Skeletal muscle tissue (tissue), 4 donors: ENCODE measurements around the gene ENTPD7. TPM values are rescaled to one million over a fixed set of nuclear protein-coding genes. Genes with fewer than 3 reads are reported as not detected.

ENCODE experiments used
- H3K27ac ChIP-seq: one replicate; pipeline ENCODE4 v1.7.0; 2013; ENCODE audit warnings: mild to moderate bottlenecking, low read depth, low read length, inconsistent platforms
- H3K27me3 ChIP-seq, 3 donors: one replicate each; pipeline ENCODE4 v1.7.0; 2013; ENCODE audit warnings: low read length in 3 of 3; ENCODE audit not compliant: control insufficient read depth in 3 of 3, insufficient read depth in 3 of 3
- H3K36me3 ChIP-seq, 3 donors: one replicate each; pipeline ENCODE4 v1.7.0; 2013; ENCODE audit warnings: low read length in 3 of 3; ENCODE audit not compliant: control insufficient read depth in 3 of 3, insufficient read depth in 3 of 3
- H3K4me1 ChIP-seq, 3 donors: one replicate each; pipeline ENCODE4 v1.7.0; 2013; ENCODE audit warnings: low read length in 3 of 3, mild to moderate bottlenecking in 3 of 3; ENCODE audit not compliant: control insufficient read depth in 3 of 3, insufficient read depth in 3 of 3
- H3K4me3 ChIP-seq, 3 donors: one replicate each; pipeline ENCODE4 v1.7.0; 2013; ENCODE audit warnings: low read length in 3 of 3
- H3K9ac ChIP-seq, 3 donors: one replicate each; pipeline ENCODE4 v1.7.0; 2013; ENCODE audit warnings: low read length in 3 of 3, mild to moderate bottlenecking in 3 of 3, moderate library complexity in 2 of 3, low read depth in 1 of 3
- H3K9me3 ChIP-seq, 3 donors: one replicate each; pipeline ENCODE4 v1.7.0; 2013; ENCODE audit warnings: low read length in 3 of 3; ENCODE audit not compliant: control insufficient read depth in 3 of 3
- total RNA-seq: library from RNA; depleted of rRNA; stranded (reverse); fragments of >200 nt; gene quantifications from one replicate; pipeline ENCODE4 v1.2.3, GENCODE V29; 2014
- donor health status: Osteomylitis.

The ENTPD7 gene
- 4.7 TPM for total RNA-seq

GRCh38 chr10:99659031-99659867 is at the start of gene ENTPD7:
Gene ENTPD7, plus strand, starts transcription at chr10:99659509. Its CDS starts 448 bp downstream, at chr10:99659957.
- H3K27me3 ChIP-seq = no peaks in the 10 kb centered on the region

GRCh38 chr10:99610221-99610620 is 49.1 kb upstream of the ENTPD7 start:
- no peak overlapping the region for H3K9ac ChIP-seq
- peaks cover 23 to 25% (median 24%) of the 10 kb centered on the region in 3 donors for H3K36me3 ChIP-seq
- no peak overlapping the region for H3K27ac ChIP-seq
- no peaks in the 10 kb centered on the region for H3K9me3 ChIP-seq
- H3K27me3 ChIP-seq = no peaks in the 10 kb centered on the region
- peaks cover 0 to 3% (median 0%) of the 10 kb centered on the region in 3 donors for H3K4me1 ChIP-seq
- no peak overlapping the region for H3K4me3 ChIP-seq

More at GRCh38 chr10:99659031-99659867, at the start of gene ENTPD7:
- peak within 1 kb of the TSS; percentile 70 to 85 (median 78) for H3K9ac ChIP-seq
- H3K36me3 ChIP-seq = no peaks in the 10 kb centered on the region
- peaks cover 12 to 18% (median 14%) of the 10 kb centered on the region in 3 donors for H3K4me1 ChIP-seq
- peak within 1 kb of the TSS; percentile 90 to 93 (median 93) for H3K4me3 ChIP-seq
- H3K9me3 ChIP-seq = no peaks in the 10 kb centered on the region
- H3K27ac ChIP-seq = no peak within 1 kb of the TSS

- Histone ChIP-seq H3K9ac (no peak overlapping the region), H3K4me1 (peaks cover 0 to 3% (median under 1%) of the 10 kb centered on the region in 3 donors), H3K27ac (no peak overlapping the region), H3K4me3 (no peak overlapping the region), H3K9me3 (no peaks in the 10 kb centered on the region), H3K36me3 (peaks cover 23 to 25% (median 24%) of the 10 kb centered on the region in 3 donors), H3K27me3 (no peaks in the 10 kb centered on the region)
These were observed 48.0 kb upstream of the ENTPD7 start for GRCh38 chr10:99611326-99611725.

- Histone ChIP-seq H3K4me1 (peaks cover 5 to 10% (median 8%) of the 10 kb centered on the region in 3 donors), H3K27me3 (no peaks in the 10 kb centered on the region), H3K4me3 (no peak overlapping the region), H3K9ac (no peak overlapping the region), H3K27ac (no peak overlapping the region), H3K36me3 (peaks cover 23 to 26% (median 25%) of the 10 kb centered on the region in 3 donors), H3K9me3 (no peaks in the 10 kb centered on the region)
These were observed 47.0 kb upstream of the ENTPD7 start for GRCh38 chr10:99612167-99612831.

GRCh38 chr10:99615426-99615825 is 43.9 kb upstream of the ENTPD7 start:
- Histone ChIP-seq H3K36me3 (peaks cover 8 to 18% (median 12%) of the 10 kb centered on the region in 3 donors), H3K27ac (no peak overlapping the region), H3K4me3 (no peak overlapping the region), H3K9ac (no peak overlapping the region), H3K4me1 (peaks cover 22 to 35% (median 33%) of the 10 kb centered on the region in 3 donors), H3K9me3 (no peaks in the 10 kb centered on the region), H3K27me3 (no peaks in the 10 kb centered on the region)

GRCh38 chr10:99617696-99618095 is 41.6 kb upstream of the ENTPD7 start:
- peak overlapping the region in 1 of 3 donors; percentile 8 for H3K4me3 ChIP-seq
- H3K9ac ChIP-seq = peak overlapping the region in 2 of 3 donors; percentile 19 to 89
- H3K27me3 ChIP-seq = no peaks in the 10 kb centered on the region
- no peaks in the 10 kb centered on the region for H3K9me3 ChIP-seq
- no peak overlapping the region for H3K27ac ChIP-seq
- peaks cover 32 to 42% (median 40%) of the 10 kb centered on the region in 3 donors for H3K4me1 ChIP-seq
- peaks cover 0 to 11% (median 4%) of the 10 kb centered on the region in 3 donors for H3K36me3 ChIP-seq

GRCh38 chr10:99619090-99619800 is 40.1 kb upstream of the ENTPD7 start:
- Histone ChIP-seq H3K4me3 (peak overlapping the region; percentile 78 to 89 (median 84)), H3K27ac (peak overlapping the region; percentile 96), H3K27me3 (no peaks in the 10 kb centered on the region), H3K36me3 (peaks cover 0 to 2% (median 0%) of the 10 kb centered on the region in 3 donors), H3K4me1 (peaks cover 32 to 42% (median 40%) of the 10 kb centered on the region in 3 donors), H3K9me3 (no peaks in the 10 kb centered on the region), H3K9ac (peak overlapping the region; percentile 83 to 89 (median 86))

- peaks cover 0 to 2% (median 0%) of the 10 kb centered on the region in 3 donors for H3K36me3 ChIP-seq
- peak within 1 kb of the TSS; percentile 86 to 89 (median 88) for H3K9ac ChIP-seq
- H3K27me3 ChIP-seq = no peaks in the 10 kb centered on the region
- no peaks in the 10 kb centered on the region for H3K9me3 ChIP-seq
- peak within 1 kb of the TSS; percentile 78 to 90 (median 89) for H3K4me3 ChIP-seq
- H3K27ac ChIP-seq = peak within 1 kb of the TSS; percentile 96
- peaks cover 32 to 42% (median 40%) of the 10 kb centered on the region in 3 donors for H3K4me1 ChIP-seq
These were observed 39.2 kb upstream of the ENTPD7 start, which contains the start of gene SLC25A28 for GRCh38 chr10:99619851-99620710. Gene SLC25A28, minus strand, starts transcription at chr10:99620439. Its CDS starts 104 bp downstream, at chr10:99620335.
